IPS-11a (cell line): ENCODE measurements around the gene RIMBP2.

ENCODE experiments used
- H3K4me3 ChIP-seq: one replicate; pipeline ENCODE4 v1.5.1; 2013; ENCODE audit warnings: low read depth, low read length, control low read depth

The RIMBP2 gene

DNA sequence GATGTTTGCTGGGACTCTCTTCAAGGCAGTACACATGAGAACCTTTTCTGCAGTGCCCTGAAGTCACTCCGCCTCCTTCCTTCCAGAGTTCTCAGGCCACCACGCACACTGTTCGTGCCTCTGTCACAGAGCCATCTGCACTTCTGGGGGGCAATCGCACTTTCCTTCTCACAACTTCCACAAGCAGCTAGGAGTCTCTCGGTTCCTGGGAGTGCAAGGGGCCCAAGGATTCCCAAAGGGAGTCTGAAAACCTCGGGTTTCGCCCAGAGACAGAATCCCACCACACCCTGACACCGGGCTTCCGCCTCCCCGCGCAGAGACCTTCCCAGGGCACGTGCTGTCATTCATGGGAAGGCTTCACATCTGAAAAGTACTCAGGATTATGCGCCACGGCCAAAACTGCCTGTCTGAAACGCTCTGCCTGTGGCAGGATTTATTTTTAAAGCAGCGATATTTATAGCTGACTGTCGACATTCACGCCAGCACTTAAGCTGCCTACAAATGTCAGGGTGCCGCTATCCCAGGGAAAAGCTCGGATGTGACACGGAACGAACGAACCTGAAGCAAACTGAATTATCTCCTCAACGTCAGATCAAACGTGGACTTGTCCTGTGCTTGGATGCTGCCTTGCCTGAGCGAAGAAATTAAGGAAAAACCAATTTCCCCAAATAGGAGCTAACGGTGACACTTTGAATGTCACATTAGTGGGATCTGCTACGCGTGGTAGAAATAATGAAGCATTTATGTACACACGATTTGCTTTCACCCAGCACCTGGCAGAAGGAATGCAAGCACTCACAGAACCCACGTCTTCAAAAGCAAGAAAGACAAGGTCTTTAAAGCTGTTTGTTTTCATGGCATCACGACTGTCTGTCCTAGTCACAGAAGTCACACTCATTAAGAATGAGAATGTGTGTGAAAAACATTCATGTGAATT lies 224.4 kb downstream of the RIMBP2 start:
- no peak overlapping the region for H3K4me3 ChIP-seq

- H3K4me3 ChIP-seq: no peak overlapping the region
These were observed 225.4 kb downstream of the RIMBP2 start for GRCh38 chr12:130490674-130491073.

DNA sequence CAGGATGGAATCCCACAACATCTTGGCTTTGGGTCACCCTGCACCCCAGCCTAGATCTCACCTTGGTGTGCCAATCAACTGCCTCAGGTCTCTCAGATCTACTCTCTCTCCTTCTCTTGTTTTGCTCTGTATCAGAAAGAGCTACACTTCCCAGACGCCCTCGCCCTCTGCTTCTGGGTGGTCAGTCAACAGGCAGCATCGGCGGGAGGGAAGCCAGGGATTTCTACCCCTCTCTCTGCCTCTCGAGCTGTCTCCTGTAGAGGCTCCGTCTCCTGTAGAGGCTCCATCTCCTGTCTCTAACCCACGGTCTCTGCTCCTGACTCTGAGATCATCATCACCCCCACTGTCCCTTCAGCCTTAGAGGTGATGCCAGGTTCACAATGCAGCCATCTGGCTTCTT lies 226.8 kb downstream of the RIMBP2 start:
- H3K4me3 ChIP-seq: no peak overlapping the region

DNA sequence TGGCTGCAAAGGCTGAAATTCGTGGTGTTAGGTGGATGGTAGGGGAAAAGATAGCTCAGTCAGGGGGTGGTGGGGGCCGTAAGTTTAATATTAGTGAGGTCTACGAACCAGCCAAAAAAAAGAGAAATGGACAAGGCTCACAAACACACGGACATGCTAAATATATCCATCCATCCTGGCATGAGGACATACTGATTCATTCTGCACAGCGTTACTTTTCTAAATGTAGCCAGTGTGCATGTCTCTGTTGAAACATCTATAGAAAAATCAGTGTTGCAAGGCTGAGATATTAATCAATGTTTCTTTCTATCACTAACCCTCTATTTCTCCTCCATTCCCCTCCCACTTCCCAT lies 227.8 kb downstream of the RIMBP2 start:
- no peak overlapping the region for H3K4me3 ChIP-seq

DNA sequence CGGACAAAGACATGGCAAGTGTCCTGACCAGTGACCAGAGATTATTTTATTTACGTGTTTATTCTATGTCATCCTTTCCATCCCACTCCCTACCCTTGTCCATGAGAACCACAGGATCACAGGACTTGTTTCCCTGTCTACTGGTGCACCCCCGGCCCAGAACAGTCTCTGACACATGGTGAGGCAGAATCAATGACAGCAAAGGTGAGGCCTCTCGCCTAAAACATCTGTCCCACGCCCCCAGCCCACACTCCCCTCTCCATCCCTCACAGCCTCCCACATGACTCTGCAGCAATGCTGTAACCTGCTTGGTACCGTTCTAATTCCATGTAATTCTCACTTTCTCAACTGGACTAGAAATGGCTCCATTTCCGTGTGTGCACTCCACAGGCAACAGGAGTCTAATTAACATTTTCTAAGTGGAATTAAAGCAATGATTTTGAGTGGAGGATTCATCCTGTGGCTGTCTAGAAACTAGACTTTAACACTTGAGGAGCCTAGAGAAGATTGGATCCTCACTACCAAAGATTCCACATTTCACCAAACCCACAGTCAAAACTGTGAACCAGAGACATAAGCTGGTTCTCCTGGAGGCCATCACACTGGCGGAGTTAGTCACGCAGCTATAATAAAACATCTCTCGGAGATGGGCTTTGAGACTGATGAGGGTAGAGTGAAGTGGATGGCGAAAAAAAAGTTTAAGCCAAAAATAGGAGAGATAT lies 228.3 kb downstream of the RIMBP2 start:
- H3K4me3 ChIP-seq: no peak overlapping the region

DNA sequence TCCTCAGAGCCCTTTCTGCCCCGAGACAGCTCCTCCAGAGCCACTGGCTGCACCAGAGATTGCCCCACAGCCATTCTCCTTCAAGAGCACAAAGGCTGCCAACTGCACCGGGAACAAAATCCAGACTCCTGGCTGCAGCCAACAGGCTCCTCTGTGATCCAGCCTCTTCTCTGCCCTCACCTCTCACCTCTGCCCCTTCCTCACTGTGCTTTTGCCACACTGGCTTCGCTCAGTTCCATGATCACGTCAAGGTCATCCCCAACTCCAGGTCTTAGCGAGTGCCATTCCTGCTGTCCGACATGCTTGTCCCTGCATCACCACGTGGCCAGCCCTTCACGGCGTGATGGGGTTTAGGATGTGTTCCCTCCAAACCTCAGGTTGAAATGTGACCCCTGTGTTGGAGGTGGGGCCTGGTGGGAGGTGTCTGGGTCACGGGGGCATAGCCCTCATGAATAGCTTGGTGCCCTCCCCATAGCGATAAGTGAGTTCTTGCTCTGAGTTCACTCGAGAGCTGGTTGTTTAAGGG lies 229.1 kb downstream of the RIMBP2 start:
- H3K4me3 ChIP-seq: no peak overlapping the region

GRCh38 chr12:130486146-130486435 lies 230.0 kb downstream of the RIMBP2 start:
- no peak overlapping the region for H3K4me3 ChIP-seq

DNA sequence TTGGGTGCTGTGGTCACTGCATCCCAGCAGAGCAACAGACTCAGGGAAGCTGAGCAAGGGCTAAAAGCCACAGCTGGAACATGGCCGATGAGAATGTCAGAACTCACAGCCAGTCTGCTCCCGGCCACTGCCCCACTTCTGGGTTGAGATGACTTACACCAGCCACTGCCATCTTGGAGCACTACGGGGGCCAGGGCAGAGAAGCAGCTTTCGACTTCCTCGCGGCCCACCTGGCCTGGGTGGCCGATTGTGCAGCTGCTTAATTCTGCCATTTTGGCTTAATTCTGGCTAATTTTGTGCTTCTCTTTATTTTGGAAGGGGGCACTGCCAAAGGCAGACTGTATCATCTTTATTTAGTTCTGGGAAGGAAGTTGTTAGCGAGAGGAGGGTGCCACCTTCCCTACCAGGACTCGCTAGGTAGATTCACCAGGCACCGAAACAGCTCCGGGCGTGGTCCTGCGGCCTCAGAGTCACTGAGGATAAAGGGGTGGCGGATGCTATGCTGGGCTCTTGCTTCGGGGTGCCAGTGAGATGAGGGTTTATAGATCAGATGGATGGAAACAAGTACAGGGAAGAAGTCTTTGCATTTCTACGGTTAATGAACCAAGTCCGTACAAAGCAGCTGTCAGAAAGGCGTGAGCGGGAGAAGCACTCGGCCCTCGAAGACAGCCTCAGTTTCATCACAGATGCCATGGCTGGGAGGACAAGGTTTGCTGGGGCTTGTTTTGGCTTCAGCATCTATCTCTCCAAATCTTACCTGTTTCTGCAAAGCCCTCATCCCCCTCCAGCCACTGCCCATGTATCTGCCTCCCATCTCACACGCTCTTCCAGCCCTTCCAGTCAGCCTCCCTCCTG lies 230.6 kb downstream of the RIMBP2 start:
- no peak overlapping the region for H3K4me3 ChIP-seq

DNA sequence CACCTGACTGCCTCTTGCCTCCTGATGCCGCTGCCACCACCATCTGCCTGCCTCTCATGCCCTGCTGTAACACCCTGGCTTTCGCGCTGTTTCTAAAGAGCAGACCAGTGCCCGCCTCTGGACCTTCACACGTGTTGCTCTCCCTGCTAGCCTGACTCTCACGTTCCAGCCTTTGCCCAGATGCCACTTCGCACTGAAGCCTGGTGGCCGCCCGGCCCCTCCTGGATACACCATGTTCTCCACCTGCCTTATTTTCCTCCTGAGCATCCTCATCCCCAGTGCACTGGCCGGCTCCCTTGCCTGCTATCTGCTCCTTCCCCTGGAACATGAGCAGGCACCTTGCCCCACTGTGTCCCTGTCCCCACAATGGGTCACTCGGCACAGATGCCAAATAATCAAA lies 231.9 kb downstream of the RIMBP2 start:
- no peak overlapping the region for H3K4me3 ChIP-seq

- H3K4me3 ChIP-seq: no peak overlapping the region
These were observed 232.4 kb downstream of the RIMBP2 start for GRCh38 chr12:130483616-130484180.

- H3K4me3 ChIP-seq: no peak overlapping the region
These were observed 233.7 kb downstream of the RIMBP2 start for GRCh38 chr12:130482448-130482847.

- H3K4me3 ChIP-seq: no peak overlapping the region
These were observed 234.7 kb downstream of the RIMBP2 start for GRCh38 chr12:130481392-130481879.

GRCh38 chr12:130480887-130481286 lies 235.2 kb downstream of the RIMBP2 start:
- H3K4me3 ChIP-seq: no peak overlapping the region

- H3K4me3 ChIP-seq: no peak overlapping the region
These were observed 235.9 kb downstream of the RIMBP2 start for GRCh38 chr12:130480231-130480630.

DNA sequence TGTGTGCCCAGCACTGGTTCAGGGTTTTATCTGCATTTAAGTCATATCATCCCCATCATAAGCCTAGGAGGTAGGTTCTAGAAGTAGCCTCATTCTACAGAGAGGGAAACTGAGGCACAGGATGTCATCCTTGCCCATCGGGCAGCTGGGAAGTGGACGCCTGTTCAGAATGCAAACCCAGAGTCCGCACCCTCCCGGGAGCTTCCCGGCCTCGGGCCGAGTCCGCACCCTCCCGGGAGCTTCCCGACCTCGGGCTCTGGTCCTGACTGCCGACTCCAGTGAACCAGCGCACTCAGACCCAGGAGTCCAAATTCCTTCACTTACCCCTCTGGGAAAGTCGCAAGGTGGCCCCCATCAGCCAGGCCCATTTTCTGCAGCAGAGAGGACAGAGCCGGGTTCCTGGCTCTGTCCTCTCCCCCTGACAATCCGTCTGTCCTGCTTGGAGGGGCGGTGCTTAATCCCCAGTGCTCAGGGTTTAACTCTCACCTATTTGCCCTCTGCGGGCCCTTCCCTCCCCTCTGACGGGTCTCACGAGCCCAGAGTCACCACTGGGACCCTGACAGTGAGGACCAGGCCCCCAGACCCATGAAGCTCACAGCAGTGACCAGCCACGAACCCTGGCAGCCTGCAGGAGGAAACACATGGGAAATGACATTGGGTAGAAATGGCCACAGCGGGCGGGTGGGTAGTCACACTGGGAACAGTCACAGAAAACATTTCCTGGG lies 236.5 kb downstream of the RIMBP2 start:
- no peak overlapping the region for H3K4me3 ChIP-seq

DNA sequence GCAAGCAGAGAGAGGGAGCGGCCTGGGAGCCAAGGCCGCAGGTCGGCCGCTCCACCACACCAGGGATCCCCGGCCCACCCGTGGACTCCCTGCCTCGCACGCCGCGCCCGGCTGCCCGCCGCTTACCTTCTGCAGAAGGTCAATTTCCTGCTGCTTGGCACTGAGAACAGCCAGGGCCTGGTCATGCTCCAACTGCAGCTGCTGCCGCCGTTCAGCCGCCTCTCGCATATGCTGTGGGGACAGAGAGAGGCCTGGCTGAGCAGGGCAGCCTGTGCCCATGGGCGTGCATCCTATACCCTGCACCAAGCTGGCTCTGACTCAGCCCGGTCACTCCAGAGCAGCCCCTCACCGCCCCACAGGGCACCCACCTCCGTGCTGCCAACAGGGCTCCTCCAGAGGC lies 237.3 kb downstream of the RIMBP2 start:
- no peak overlapping the region for H3K4me3 ChIP-seq

DNA sequence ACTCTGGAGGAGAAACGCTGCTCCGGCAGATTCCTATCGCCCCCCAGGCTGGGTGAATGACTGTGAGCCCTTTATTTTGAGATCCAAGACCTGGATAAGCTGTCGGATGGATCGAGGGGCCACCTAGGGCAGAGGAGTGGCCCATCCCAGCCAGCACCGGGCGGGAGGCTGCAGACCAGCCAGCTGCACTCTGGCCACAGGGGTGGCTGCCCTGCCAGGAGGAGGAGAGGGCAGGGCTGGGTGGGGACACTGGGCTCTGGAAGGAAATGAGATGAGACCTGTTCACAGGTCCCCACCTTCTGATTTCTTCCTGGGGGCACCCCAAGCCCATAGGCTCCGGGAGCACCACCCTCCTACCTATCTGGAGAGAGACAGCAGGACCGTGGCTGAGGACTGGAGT lies 238.4 kb downstream of the RIMBP2 start:
- no peak overlapping the region for H3K4me3 ChIP-seq

DNA sequence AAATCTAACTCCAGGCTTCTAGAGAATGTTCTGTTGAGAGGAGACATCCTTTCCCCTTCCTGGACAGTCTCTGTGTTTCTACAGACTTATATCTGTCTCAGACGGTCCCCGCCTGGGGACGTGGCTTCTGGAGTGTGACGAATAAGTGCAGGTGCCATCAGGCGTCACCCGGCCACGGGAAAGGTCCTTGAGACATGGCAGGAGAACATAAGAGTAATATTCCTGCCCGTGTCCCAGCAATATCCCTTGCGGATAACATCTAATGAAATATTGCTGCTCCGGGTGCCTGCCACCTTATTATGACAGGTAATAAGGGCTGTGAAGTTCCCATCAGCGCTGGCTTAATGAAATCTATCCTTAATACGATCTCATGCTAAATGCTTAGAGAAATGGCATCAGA lies 238.8 kb downstream of the RIMBP2 start:
- H3K4me3 ChIP-seq: no peak overlapping the region

DNA sequence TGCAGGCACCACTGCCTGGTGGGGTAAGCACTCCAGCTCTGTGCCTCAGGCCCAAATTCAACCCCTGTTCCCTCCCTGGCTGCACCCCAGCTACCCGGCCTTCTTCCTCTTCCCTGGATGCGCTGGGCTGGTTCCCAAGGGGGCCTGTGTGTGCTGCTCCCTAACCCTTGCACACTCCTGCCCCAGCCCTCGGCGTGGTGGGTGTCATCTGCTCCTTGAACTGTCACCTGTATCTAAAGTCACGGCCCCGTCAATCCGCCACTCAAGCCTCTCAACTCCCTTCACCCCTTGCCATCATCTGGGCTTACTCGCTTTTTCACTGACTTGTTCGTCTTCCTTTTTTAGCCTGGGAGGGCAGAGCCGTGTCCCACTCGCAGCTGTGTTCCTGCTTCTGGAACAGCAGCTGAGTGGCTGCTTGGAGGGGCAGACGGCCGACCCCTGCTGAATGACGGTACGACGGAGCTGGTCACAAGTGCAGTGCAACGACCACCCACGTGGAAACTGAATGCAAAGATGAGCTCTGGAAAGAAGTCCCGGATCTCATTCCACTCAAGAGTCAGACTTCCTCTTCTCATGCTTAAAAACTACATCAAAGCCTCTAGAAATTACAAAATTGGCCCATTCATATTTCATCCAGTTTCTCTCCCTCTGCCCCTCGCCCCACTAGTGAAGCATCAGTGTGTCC lies 239.5 kb downstream of the RIMBP2 start:
- no peak overlapping the region for H3K4me3 ChIP-seq
